Motor neuron (in vitro differentiated cells): ENCODE measurements around the gene SCAP. TPM values are rescaled to one million over a fixed set of nuclear protein-coding genes. Genes with fewer than 3 reads are reported as not detected.
A peak's percentile ranks its signal among the peaks of the same experiment; 100 is the strongest.

Source experiments
- ATAC-seq, 8 experiments: fragments of 200-7000 bp; cut with Tn5 transposase; replicated peaks in 6 of 8; 2 replicates each; pipeline ENCODE4 v1.8.0; 2021; ENCODE audit warnings: mild to moderate bottlenecking in 8 of 8, moderate library complexity in 8 of 8
- H3K27ac ChIP-seq, 2 donors: fragments of 250-450 bp; sonication (Bioruptor Pico); 2 replicates each; pipeline ENCODE4 v1.9.0; 2021; ENCODE audit warnings: antibody characterized with exemption in 2 of 2, mild to moderate bottlenecking in 2 of 2, moderate library complexity in 1 of 2
- H3K4me1 ChIP-seq, 2 donors: fragments of 250-450 bp; sonication (Bioruptor Pico); replicated peaks in 1 of 2; 2 replicates each; pipeline ENCODE4 v1.6.1; 2021; ENCODE audit warnings: antibody characterized with exemption in 2 of 2, mild to moderate bottlenecking in 2 of 2, moderate library complexity in 1 of 2
- H3K4me3 ChIP-seq, 5 donors: fragments of 250-450 bp; sonication (Bioruptor Pico); 2 replicates each; pipeline ENCODE4 v1.9.0; 2021; ENCODE audit warnings: antibody characterized with exemption in 5 of 5, mild to moderate bottlenecking in 5 of 5, moderate library complexity in 4 of 5
- WGBS, 10 experiments: fragments of 450-650 bp; shearing (Covaris generic); methylation state at CpG; one replicate each; pipeline ENCODE4 v1.0.0; 2022; 5-methylcytosine and 5-hydroxymethylcytosine counted together
- in situ Hi-C, 9 experiments: fragments of 400-800 bp; cut with MboI; loops; one replicate each; pipeline ENCODE4 v1.15.0; 2021; ENCODE audit warnings: low sequenced_read_pairs in 9 of 9, low pct_unique_long_range_greater_than_20kb in 2 of 9; ENCODE audit not compliant: unreplicated experiment in 9 of 9
- total RNA-seq, 8 experiments: library from RNA; unstranded; fragments of 300-600 nt; gene quantifications; 2 replicates each; pipeline versions ENCODE4 v1.2.3 to v1.2.4, GENCODE V29; 2022

Gene SCAP
- total RNA-seq, 8 experiments from 2014 or later, result 37.3 to 75.9 (median 48.8) TPM

- Histone ChIP-seq H3K4me3 (no peak overlapping the region), H3K4me1 (peaks cover 2 to 5% of the 10 kb centered on the region in 2 donors), H3K27ac (no peak overlapping the region)
- in situ Hi-C loops, result no loop called here
- 91 to 100% (median 99%) methylated on average over 1 to 4 of the region's 4 CpGs; no CpG with 5 or more reads in 2 of the 10 experiments for WGBS, 10 experiments
- ATAC-seq, result no peak
These were observed 33.8 kb downstream of the SCAP start for GRCh38 chr3:47441796-47442551.

GRCh38 chr3:47440131-47440530, 35.6 kb downstream of the SCAP start:
- Histone ChIP-seq H3K4me3 (no peak overlapping the region), H3K4me1 (peaks cover 2 to 5% of the 10 kb centered on the region in 2 donors), H3K27ac (no peak overlapping the region)
- in situ Hi-C loops, result no loop called here
- ATAC-seq, result peak in 3 of 8 experiments; percentile 8 to 21 (median 19)

- no peak for ATAC-seq
- in situ Hi-C loops, result no loop called here
- Histone ChIP-seq H3K27ac (no peak overlapping the region), H3K4me1 (no peaks in the 10 kb centered on the region), H3K4me3 (no peak overlapping the region)
- WGBS, 10 experiments, result 80 to 100% (median 93%) methylated on average over 2 to 5 of the region's 5 CpGs; no CpG with 5 or more reads in 1 of the 10 experiments
These were observed 39.6 kb downstream of the SCAP start for GRCh38 chr3:47436180-47436579.

- H3K4me3 ChIP-seq, result no peak overlapping the region
- no peaks in the 10 kb centered on the region for H3K4me1 ChIP-seq
- in situ Hi-C loops, result no loop called here
- no peak for ATAC-seq
- H3K27ac ChIP-seq, result no peak overlapping the region
- WGBS, 10 experiments, result 94 to 100% (median 100%) methylated on average over 1 to 2 of the region's 4 CpGs; no CpG with 5 or more reads in 4 of the 10 experiments
These were observed 40.9 kb downstream of the SCAP start for GRCh38 chr3:47434849-47435248.

- Histone ChIP-seq H3K4me3 (no peak overlapping the region), H3K27ac (no peak overlapping the region), H3K4me1 (no peaks in the 10 kb centered on the region)
- 100% methylated on average over 1 to 3 of the region's 3 CpGs; no CpG with 5 or more reads in 7 of the 10 experiments for WGBS, 10 experiments
- no peak for ATAC-seq
- in situ Hi-C loops, result no loop called here
These were observed 41.9 kb downstream of the SCAP start for GRCh38 chr3:47433796-47434195.

- H3K4me1 ChIP-seq, result no peaks in the 10 kb centered on the region
- in situ Hi-C loops, result no loop called here
- no peak overlapping the region for H3K4me3 ChIP-seq
- no peak overlapping the region for H3K27ac ChIP-seq
- WGBS, 10 experiments, result 72 to 100% (median 87%) methylated on average over 1 to 2 of the region's 2 CpGs; no CpG with 5 or more reads in 6 of the 10 experiments
- no peak for ATAC-seq
These were observed 43.1 kb downstream of the SCAP start for GRCh38 chr3:47432673-47433072.

GRCh38 chr3:47431225-47431624, 44.5 kb downstream of the SCAP start:
- no peaks in the 10 kb centered on the region for H3K4me1 ChIP-seq
- in situ Hi-C loops, result no loop called here
- 0 to 100% (median 93%) methylated on average over 1 to 3 of the region's 3 CpGs; no CpG with 5 or more reads in 1 of the 10 experiments for WGBS, 10 experiments
- no peak for ATAC-seq
- no peak overlapping the region for H3K4me3 ChIP-seq
- no peak overlapping the region for H3K27ac ChIP-seq

- H3K4me1 ChIP-seq, result no peaks in the 10 kb centered on the region
- no peak overlapping the region for H3K27ac ChIP-seq
- WGBS, 10 experiments, result 93 to 100% (median 100%) methylated on average over 1 to 6 of the region's 7 CpGs; no CpG with 5 or more reads in 7 of the 10 experiments
- in situ Hi-C loops, result no loop called here
- no peak for ATAC-seq
- H3K4me3 ChIP-seq, result no peak overlapping the region
These were observed 45.1 kb downstream of the SCAP start for GRCh38 chr3:47430606-47431005.

GRCh38 chr3:47429476-47430270, 46.1 kb downstream of the SCAP start:
- no peaks in the 10 kb centered on the region for H3K4me1 ChIP-seq
- H3K4me3 ChIP-seq, result no peak overlapping the region
- WGBS, 10 experiments, result 81 to 100% (median 93%) methylated on average over 2 to 7 of the region's 9 CpGs; no CpG with 5 or more reads in 1 of the 10 experiments
- no peak for ATAC-seq
- no peak overlapping the region for H3K27ac ChIP-seq
- in situ Hi-C loops, result no loop called here

GRCh38 chr3:47428662-47429061, 47.1 kb downstream of the SCAP start:
- no peaks in the 10 kb centered on the region for H3K4me1 ChIP-seq
- ATAC-seq, result no peak
- H3K4me3 ChIP-seq, result no peak overlapping the region
- 92 to 100% (median 96%) methylated on average over 1 to 6 of the region's 6 CpGs; no CpG with 5 or more reads in 3 of the 10 experiments for WGBS, 10 experiments
- H3K27ac ChIP-seq, result no peak overlapping the region
- in situ Hi-C loops, result no loop called here

- Histone ChIP-seq H3K4me1 (no peaks in the 10 kb centered on the region), H3K4me3 (no peak overlapping the region), H3K27ac (no peak overlapping the region)
- 76 to 100% (median 94%) methylated on average over 2 to 5 of the region's 6 CpGs; no CpG with 5 or more reads in 6 of the 10 experiments for WGBS, 10 experiments
- ATAC-seq, result no peak
- in situ Hi-C loops, result no loop called here
These were observed 47.9 kb downstream of the SCAP start for GRCh38 chr3:47427866-47428265.

- no peak for ATAC-seq
- WGBS, 10 experiments, result 80 to 100% (median 93%) methylated on average over 1 to 7 of the region's 9 CpGs; no CpG with 5 or more reads in 1 of the 10 experiments
- no peak overlapping the region for H3K4me3 ChIP-seq
- in situ Hi-C loops, result no loop called here
- H3K4me1 ChIP-seq, result peaks cover 4 to 5% of the 10 kb centered on the region in 2 donors
- H3K27ac ChIP-seq, result no peak overlapping the region
These were observed 49.8 kb downstream of the SCAP start for GRCh38 chr3:47425959-47426358.

- ATAC-seq, result no peak
- Histone ChIP-seq H3K4me3 (no peak overlapping the region), H3K27ac (no peak overlapping the region), H3K4me1 (peaks cover 4 to 5% of the 10 kb centered on the region in 2 donors)
- in situ Hi-C loops, result no loop called here
- WGBS, 10 experiments, result 100% methylated on average over 1 to 3 of the region's 11 CpGs; no CpG with 5 or more reads in 6 of the 10 experiments
These were observed 50.4 kb downstream of the SCAP start for GRCh38 chr3:47425383-47425778.
